ENCODE measurements around the gene MAGI2. TPM values are rescaled to one million over a fixed set of nuclear protein-coding genes. Genes with fewer than 3 reads are reported as not detected.

Gene MAGI2
- total RNA-seq, 2 experiments from 2014 or later: 0.03 to 0.17 TPM

DNA sequence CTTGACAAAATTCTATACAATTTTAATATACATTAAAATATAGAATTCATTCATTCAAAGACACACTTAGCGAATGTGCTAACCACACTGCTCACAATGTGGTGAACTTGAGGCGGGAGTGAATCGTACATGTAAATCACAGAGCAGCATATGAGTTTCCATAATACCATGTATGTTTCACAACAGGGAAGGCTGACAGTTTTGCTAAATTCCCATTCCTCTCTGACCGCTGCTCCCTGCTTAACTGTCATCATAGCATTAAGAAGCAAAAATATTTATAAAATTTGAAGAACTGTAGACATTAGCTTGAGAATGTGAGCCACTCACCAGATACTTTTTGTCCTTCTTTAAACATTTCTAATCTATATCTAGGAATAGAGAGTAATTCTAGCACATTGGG is 763.3 kb downstream of the MAGI2 start:
- H3K4me3 ChIP-seq (ENCODE audit: low read depth, low read length, poor library complexity, severe bottlenecking): no peak overlapping the region
- no peaks in the 10 kb centered on the region for H3K9me3 ChIP-seq (ENCODE audit: low read length)
- no peaks in the 10 kb centered on the region for H3K36me3 ChIP-seq (ENCODE audit: insufficient read depth, low read length)
- H3K79me2 ChIP-seq (ENCODE audit: insufficient read depth, low read depth, low read length): no peaks in the 10 kb centered on the region
- no peak for TF ChIP-seq EZH2phosphoT487 (IDR thresholded peaks at IDR 0.05; ENCODE audit: borderline replicate concordance, low read depth, low read length)
- TF ChIP-seq, protein P1, sequence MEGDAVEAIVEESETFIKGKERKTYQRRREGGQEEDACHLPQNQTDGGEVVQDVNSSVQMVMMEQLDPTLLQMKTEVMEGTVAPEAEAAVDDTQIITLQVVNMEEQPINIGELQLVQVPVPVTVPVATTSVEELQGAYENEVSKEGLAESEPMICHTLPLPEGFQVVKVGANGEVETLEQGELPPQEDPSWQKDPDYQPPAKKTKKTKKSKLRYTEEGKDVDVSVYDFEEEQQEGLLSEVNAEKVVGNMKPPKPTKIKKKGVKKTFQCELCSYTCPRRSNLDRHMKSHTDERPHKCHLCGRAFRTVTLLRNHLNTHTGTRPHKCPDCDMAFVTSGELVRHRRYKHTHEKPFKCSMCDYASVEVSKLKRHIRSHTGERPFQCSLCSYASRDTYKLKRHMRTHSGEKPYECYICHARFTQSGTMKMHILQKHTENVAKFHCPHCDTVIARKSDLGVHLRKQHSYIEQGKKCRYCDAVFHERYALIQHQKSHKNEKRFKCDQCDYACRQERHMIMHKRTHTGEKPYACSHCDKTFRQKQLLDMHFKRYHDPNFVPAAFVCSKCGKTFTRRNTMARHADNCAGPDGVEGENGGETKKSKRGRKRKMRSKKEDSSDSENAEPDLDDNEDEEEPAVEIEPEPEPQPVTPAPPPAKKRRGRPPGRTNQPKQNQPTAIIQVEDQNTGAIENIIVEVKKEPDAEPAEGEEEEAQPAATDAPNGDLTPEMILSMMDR (conservative IDR thresholded peaks at IDR 0.05; ENCODE audit: low read length): no peak
- no peak overlapping the region for H3K27ac ChIP-seq (ENCODE audit: low read depth, low read length, poor library complexity, severe bottlenecking)
- no peaks in the 10 kb centered on the region for H4K20me1 ChIP-seq (ENCODE audit: insufficient read depth, low read length)
- BruUV-seq (replicated peaks): no TSS peak
- no peak overlapping the region for H2AFZ ChIP-seq (ENCODE audit: low read length)
- POLR2A ChIA-PET: no interaction called here
- CTCF ChIA-PET (ENCODE audit: unreplicated experiment): no interaction called here
- DNase-seq (ENCODE audit: low spot score): no peak
- H3K4me1 ChIP-seq (ENCODE audit: insufficient read depth, low read length, poor library complexity, severe bottlenecking): no peaks in the 10 kb centered on the region
- intact Hi-C loops (cut with micrococcal nuclease; ENCODE audit: unreplicated experiment): no loop called here
- H3K4me2 ChIP-seq (ENCODE audit: low read length): no peak overlapping the region
- no peaks in the 10 kb centered on the region for H3K9me2 ChIP-seq (ENCODE audit: insufficient read depth, low read length)

- no peaks in the 10 kb centered on the region for H3K4me1 ChIP-seq (ENCODE audit: insufficient read depth, low read length, poor library complexity, severe bottlenecking)
- H2AFZ ChIP-seq (ENCODE audit: low read length): no peak overlapping the region
- H3K9me2 ChIP-seq (ENCODE audit: insufficient read depth, low read length): no peaks in the 10 kb centered on the region
- no peak for DNase-seq (ENCODE audit: low spot score)
- CTCF ChIA-PET (ENCODE audit: unreplicated experiment): no interaction called here
- H3K27ac ChIP-seq (ENCODE audit: low read depth, low read length, poor library complexity, severe bottlenecking): no peak overlapping the region
- no peak for TF ChIP-seq EZH2phosphoT487 (IDR thresholded peaks at IDR 0.05; ENCODE audit: borderline replicate concordance, low read depth, low read length)
- TF ChIP-seq, protein P1 (conservative IDR thresholded peaks at IDR 0.05; ENCODE audit: low read length): no peak
- no peak overlapping the region for H3K4me2 ChIP-seq (ENCODE audit: low read length)
- POLR2A ChIA-PET: no interaction called here
- no peaks in the 10 kb centered on the region for H4K20me1 ChIP-seq (ENCODE audit: insufficient read depth, low read length)
- intact Hi-C loops (cut with micrococcal nuclease; ENCODE audit: unreplicated experiment): no loop called here
- no TSS peak for BruUV-seq (replicated peaks)
- no peak overlapping the region for H3K4me3 ChIP-seq (ENCODE audit: low read depth, low read length, poor library complexity, severe bottlenecking)
- H3K79me2 ChIP-seq (ENCODE audit: insufficient read depth, low read depth, low read length): no peaks in the 10 kb centered on the region
- H3K36me3 ChIP-seq (ENCODE audit: insufficient read depth, low read length): no peaks in the 10 kb centered on the region
- no peaks in the 10 kb centered on the region for H3K9me3 ChIP-seq (ENCODE audit: low read length)
Observed at GRCh38 chr7:78688376-78688775, 765.1 kb downstream of the MAGI2 start.

DNA sequence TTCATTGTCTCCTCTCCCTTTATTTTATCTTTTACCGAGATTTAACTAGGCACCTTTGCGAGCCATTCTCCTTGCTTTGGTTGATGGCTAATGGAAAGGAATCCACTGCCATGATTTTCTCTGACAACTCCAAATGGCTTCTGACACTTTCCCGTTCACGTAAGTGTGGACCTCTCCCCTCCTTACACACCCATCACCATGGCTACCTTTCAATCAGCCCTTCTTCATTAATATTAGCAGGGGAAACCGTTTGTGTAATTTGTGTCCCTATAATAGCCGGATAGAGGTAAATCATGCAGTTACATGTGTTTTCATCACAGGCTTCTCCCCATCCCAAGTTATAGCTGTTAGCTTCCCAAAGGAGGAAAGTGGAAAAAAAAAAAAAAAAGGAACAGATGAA is 767.3 kb downstream of the MAGI2 start:
- Histone ChIP-seq H4K20me1 (ENCODE audit: insufficient read depth, low read length) (no peaks in the 10 kb centered on the region), H3K36me3 (ENCODE audit: insufficient read depth, low read length) (no peaks in the 10 kb centered on the region), H2AFZ (ENCODE audit: low read length) (no peak overlapping the region), H3K4me3 (ENCODE audit: low read depth, low read length, poor library complexity, severe bottlenecking) (no peak overlapping the region), H3K79me2 (ENCODE audit: insufficient read depth, low read depth, low read length) (no peaks in the 10 kb centered on the region), H3K4me1 (ENCODE audit: insufficient read depth, low read length, poor library complexity, severe bottlenecking) (no peaks in the 10 kb centered on the region), H3K9me2 (ENCODE audit: insufficient read depth, low read length) (no peaks in the 10 kb centered on the region), H3K4me2 (ENCODE audit: low read length) (no peak overlapping the region), H3K27ac (ENCODE audit: low read depth, low read length, poor library complexity, severe bottlenecking) (no peak overlapping the region), H3K9me3 (ENCODE audit: low read length) (no peaks in the 10 kb centered on the region)
- TF ChIP-seq, protein P1 (conservative IDR thresholded peaks at IDR 0.05; ENCODE audit: low read length): no peak
- TF ChIP-seq EZH2phosphoT487 (IDR thresholded peaks at IDR 0.05; ENCODE audit: borderline replicate concordance, low read depth, low read length): no peak
- intact Hi-C loops (cut with micrococcal nuclease; ENCODE audit: unreplicated experiment): no loop called here
- ChIA-PET POLR2A (interaction anchor here (1.2 kb wide), 1 partner anchor 63 kb away, joined by 4 read pairs; no protein-coding TSS in a partner anchor), CTCF (ENCODE audit: unreplicated experiment) (no interaction called here)
- DNase-seq (ENCODE audit: low spot score): no peak
- BruUV-seq (replicated peaks): no TSS peak
